HUES64 (cell line): ENCODE measurements around the gene LHX6.

Experiments used
- H3K27ac ChIP-seq: 2 replicates; pipeline ENCODE4 v1.7.0; 2013; ENCODE audit warnings: low read depth, low read length, inconsistent platforms
- H3K27me3 ChIP-seq: 2 replicates; pipeline ENCODE4 v1.6.1; 2013; ENCODE audit warnings: mild to moderate bottlenecking, low read length; ENCODE audit not compliant: insufficient read depth
- H3K36me3 ChIP-seq: 2 replicates; pipeline ENCODE4 v1.6.1; 2013; ENCODE audit warnings: mild to moderate bottlenecking, low read length; ENCODE audit not compliant: insufficient read depth
- H3K4me1 ChIP-seq: 2 replicates; pipeline ENCODE4 v1.6.1; 2013; ENCODE audit warnings: mild to moderate bottlenecking, low read length, moderate library complexity; ENCODE audit not compliant: insufficient read depth
- H3K4me3 ChIP-seq: 2 replicates; pipeline ENCODE4 v1.5.1; 2013; ENCODE audit warnings: mild to moderate bottlenecking, low read length, moderate library complexity
- H3K9ac ChIP-seq: 2 replicates; pipeline ENCODE4 v1.6.1; 2013; ENCODE audit warnings: mild to moderate bottlenecking, low read depth, low read length
- H3K9me3 ChIP-seq: 2 replicates; pipeline ENCODE4 v1.6.1; 2013; ENCODE audit warnings: low read depth, low read length; ENCODE audit not compliant: insufficient read depth
- WGBS: fragments of 150-250, 120-280 bp; methylation state at CpG from one replicate; pipeline ENCODE4 v1.1.7; 2013; ENCODE audit warnings: missing lambda C conversion rate; 5-methylcytosine and 5-hydroxymethylcytosine counted together

Gene LHX6

DNA sequence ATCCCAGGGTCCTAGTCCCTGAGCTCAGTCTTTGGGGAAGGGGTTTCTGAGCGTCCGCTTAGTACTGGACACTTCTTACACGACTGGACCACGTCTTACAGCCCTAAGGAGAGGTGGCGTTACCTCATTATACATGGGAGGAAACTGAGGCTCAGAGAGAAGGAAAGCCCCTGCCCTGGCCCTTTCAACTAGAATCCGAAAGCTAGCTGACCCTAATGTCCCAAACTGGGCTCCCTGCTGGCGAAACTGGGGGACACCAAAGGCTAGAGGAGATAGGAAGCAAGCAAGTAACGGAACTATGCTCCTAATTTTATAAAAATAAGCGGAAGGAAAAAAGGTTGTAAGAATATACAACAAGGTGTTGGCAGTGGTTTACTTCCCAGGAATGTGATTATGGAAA, 14.2 kb downstream of the LHX6 start:
- WGBS, result 45% methylated on average over 9 of the region's 9 CpGs
- Histone ChIP-seq H3K4me1 (peaks cover 1% of the 10 kb centered on the region; the same call in 1 of the 2 replicates), H3K27me3 (peaks cover 94% of the 10 kb centered on the region), H3K27ac (no peak overlapping the region), H3K9ac (no peak overlapping the region), H3K36me3 (no peaks in the 10 kb centered on the region), H3K4me3 (peak overlapping the region; percentile 52), H3K9me3 (no peaks in the 10 kb centered on the region)

DNA sequence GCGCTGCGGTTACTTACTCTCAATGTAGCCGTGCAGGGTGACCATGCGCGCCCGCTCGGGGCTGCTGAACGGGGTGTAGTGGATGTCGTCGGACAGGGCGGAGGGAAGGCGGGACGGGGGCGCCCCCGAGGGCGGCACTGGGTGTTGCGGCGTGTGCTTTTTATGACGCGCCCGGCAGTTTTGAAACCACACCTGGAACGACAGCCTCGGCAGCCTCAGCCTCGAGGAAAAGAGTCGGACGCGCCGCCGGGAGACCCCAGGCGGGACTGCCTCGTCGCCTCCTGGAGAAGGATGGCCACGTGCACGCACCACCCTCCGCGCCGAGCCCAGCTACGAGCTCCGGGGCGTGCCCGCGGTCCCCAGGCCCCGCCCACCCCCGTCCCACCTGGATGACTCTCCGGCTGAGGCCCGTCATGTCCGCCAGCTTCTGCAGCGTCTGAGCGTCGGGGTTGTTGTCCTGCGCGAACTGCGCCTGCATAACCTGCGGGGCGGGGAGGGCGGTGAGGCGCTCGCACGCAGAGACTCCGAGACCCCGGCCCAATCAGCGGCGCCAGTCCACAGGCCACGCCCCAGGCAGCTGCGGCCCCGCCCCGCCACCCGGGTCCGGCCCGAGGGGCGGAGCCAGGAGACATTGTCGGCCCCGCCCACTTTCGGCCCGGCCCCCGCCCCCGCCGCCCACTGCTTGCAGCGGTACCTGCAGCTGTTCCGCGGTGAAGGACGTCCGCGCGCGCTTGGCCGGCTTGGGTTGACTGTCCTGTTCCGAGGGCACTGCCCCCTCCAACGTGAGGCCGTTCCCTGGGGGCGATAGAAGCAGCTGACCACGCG, 15.0 kb downstream of the LHX6 start:
- peak overlapping the region; percentile 52 for H3K4me3 ChIP-seq
- peak overlapping the region; percentile 59; the same call in 1 of the 2 replicates for H3K9ac ChIP-seq
- no peak overlapping the region for H3K27ac ChIP-seq
- H3K4me1 ChIP-seq, result no peaks in the 10 kb centered on the region; the same call in 1 of the 2 replicates
- H3K36me3 ChIP-seq, result no peaks in the 10 kb centered on the region
- WGBS, result 2% methylated on average over 93 of the region's 93 CpGs
- peaks cover 87% of the 10 kb centered on the region for H3K27me3 ChIP-seq
- no peaks in the 10 kb centered on the region for H3K9me3 ChIP-seq

DNA sequence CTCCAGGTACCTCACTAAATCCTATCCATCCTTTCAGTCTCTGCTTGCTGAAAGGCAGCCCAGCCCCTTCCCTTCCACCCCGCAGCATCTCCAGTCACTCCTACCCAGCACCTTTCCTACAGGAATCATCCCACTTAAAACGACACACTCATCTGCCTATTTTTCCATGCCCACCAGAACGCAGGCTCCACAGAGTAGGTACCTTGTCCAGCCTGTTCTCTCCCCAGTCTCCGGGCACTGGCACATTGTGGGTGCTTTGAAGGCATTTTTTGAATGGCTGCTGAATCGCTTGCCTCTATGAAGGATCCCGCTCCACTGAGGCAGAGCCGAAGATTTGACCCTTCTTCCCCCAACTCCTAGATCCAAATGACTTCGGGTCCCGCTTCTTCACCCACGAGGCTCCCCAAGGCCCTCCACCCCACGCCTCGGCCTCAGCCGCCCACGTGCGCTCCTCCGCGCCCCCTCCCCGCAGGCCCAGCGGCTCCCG, 15.6 kb downstream of the LHX6 start:
- Histone ChIP-seq H3K4me3 (peak overlapping the region; percentile 52), H3K27ac (no peak overlapping the region), H3K9ac (peak overlapping the region; percentile 59; the same call in 1 of the 2 replicates), H3K4me1 (no peaks in the 10 kb centered on the region; the same call in 1 of the 2 replicates), H3K36me3 (no peaks in the 10 kb centered on the region), H3K27me3 (peaks cover 80% of the 10 kb centered on the region), H3K9me3 (no peaks in the 10 kb centered on the region)
- 50% methylated on average over 20 of the region's 20 CpGs for WGBS

- no peaks in the 10 kb centered on the region for H3K9me3 ChIP-seq
- H3K9ac ChIP-seq, result no peak overlapping the region
- H3K27ac ChIP-seq, result no peak overlapping the region
- WGBS, result 79% methylated on average over 7 of the region's 7 CpGs
- no peaks in the 10 kb centered on the region; the same call in 1 of the 2 replicates for H3K4me1 ChIP-seq
- no peak overlapping the region for H3K4me3 ChIP-seq
- peaks cover 74% of the 10 kb centered on the region for H3K27me3 ChIP-seq
- H3K36me3 ChIP-seq, result no peaks in the 10 kb centered on the region
Measured at GRCh38 chr9:122212473-122213004, 16.2 kb downstream of the LHX6 start.

GRCh38 chr9:122209451-122209850, 19.3 kb downstream of the LHX6 start:
- Histone ChIP-seq H3K9me3 (no peaks in the 10 kb centered on the region), H3K27me3 (peaks cover 43% of the 10 kb centered on the region), H3K4me3 (no peak overlapping the region), H3K4me1 (peaks cover under 1% of the 10 kb centered on the region; the same call in 1 of the 2 replicates), H3K27ac (no peak overlapping the region), H3K36me3 (no peaks in the 10 kb centered on the region), H3K9ac (no peak overlapping the region)
- WGBS, result 91% methylated on average over 12 of the region's 12 CpGs

DNA sequence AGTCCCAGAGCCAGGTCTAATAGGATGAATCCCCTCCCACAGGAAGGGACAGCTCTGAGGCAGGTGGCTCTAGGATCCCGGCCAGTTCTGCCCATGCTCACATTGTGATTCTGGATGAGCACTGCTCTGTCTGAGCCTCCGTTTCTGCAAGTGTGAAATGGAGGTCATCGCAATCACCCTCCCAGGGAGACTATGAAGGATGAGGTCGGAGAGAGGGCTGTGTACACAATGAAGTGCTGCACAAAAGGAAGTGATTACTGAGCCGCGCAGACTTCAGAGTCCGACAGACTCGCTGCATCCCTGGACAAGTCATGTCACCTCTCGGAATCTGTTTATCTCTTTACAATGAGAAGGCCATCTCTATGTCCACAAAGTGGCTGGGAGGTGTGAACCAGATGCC, 21.7 kb downstream of the LHX6 start:
- H3K4me1 ChIP-seq, result peaks cover 9% of the 10 kb centered on the region; the same call in 1 of the 2 replicates
- 87% methylated on average over 9 of the region's 9 CpGs for WGBS
- H3K9me3 ChIP-seq, result no peaks in the 10 kb centered on the region
- no peak overlapping the region for H3K4me3 ChIP-seq
- H3K9ac ChIP-seq, result no peak overlapping the region
- no peaks in the 10 kb centered on the region for H3K36me3 ChIP-seq
- peaks cover 21% of the 10 kb centered on the region for H3K27me3 ChIP-seq
- H3K27ac ChIP-seq, result no peak overlapping the region

DNA sequence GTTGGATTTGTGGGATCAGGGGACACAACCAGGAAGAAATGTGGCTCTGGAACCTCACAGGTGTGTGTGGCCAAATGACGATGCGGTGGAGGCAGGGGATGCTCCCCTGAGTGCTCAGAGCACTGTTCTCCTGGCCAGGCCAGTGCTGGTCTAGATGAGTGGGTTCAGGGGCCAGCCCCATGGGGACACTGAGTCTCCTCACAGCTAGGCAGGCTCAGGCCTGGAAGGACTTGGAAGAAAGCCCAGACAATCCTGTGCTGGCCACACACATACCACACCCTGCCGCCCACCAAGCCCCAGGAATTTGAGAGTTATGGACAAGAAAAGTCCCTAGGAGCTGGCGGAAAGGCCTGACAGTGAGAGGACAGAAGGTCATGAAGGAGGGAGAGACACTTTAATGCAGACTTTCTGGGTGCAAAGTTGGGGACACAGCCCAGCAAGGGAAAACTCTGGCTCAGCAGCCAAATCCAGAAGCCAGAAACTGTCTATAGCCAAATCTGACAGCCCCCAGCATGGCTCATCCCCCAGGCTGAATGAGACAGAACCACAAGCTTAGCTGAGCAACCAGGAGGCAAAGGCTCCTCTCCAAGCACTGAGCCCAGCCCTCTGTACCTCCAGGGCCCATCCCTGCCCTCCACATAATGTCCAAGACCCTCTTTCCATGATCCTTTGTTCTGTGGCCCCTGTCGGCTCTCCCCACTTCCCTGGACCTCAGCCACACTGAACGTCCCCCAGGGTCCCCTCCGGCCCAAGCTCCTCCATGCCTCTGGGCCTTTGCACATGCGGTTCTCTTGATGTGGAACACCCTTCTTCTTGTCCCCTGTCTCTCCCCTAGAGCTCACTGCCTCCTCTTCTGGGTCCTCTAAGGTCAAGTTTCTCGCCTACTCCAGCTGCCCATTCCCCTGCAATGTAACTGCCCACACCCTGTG, 22.4 kb downstream of the LHX6 start:
- no peak overlapping the region for H3K4me3 ChIP-seq
- H3K9ac ChIP-seq, result no peak overlapping the region
- peaks cover 9% of the 10 kb centered on the region; the same call in 1 of the 2 replicates for H3K4me1 ChIP-seq
- WGBS, result 92% methylated on average over 9 of the region's 9 CpGs
- no peaks in the 10 kb centered on the region for H3K36me3 ChIP-seq
- H3K27ac ChIP-seq, result no peak overlapping the region
- H3K27me3 ChIP-seq, result peaks cover 14% of the 10 kb centered on the region
- H3K9me3 ChIP-seq, result no peaks in the 10 kb centered on the region

GRCh38 chr9:122205176-122205575, 23.6 kb downstream of the LHX6 start:
- H3K9ac ChIP-seq, result no peak overlapping the region
- no peak overlapping the region for H3K4me3 ChIP-seq
- H3K36me3 ChIP-seq, result no peaks in the 10 kb centered on the region
- H3K27me3 ChIP-seq, result peaks cover 2% of the 10 kb centered on the region
- H3K4me1 ChIP-seq, result peaks cover 9% of the 10 kb centered on the region; the same call in 1 of the 2 replicates
- WGBS, result 93% methylated on average over 8 of the region's 8 CpGs
- no peak overlapping the region for H3K27ac ChIP-seq
- no peaks in the 10 kb centered on the region for H3K9me3 ChIP-seq

- Histone ChIP-seq H3K27ac (no peak overlapping the region), H3K4me1 (peaks cover 9% of the 10 kb centered on the region; the same call in 1 of the 2 replicates), H3K4me3 (no peak overlapping the region), H3K27me3 (no peaks in the 10 kb centered on the region; the same call in 1 of the 2 replicates), H3K9ac (no peak overlapping the region), H3K36me3 (no peaks in the 10 kb centered on the region), H3K9me3 (no peaks in the 10 kb centered on the region)
- WGBS, result 82% methylated on average over 12 of the region's 12 CpGs
Measured at GRCh38 chr9:122204491-122204890, 24.3 kb downstream of the LHX6 start.

- no peak overlapping the region for H3K9ac ChIP-seq
- H3K9me3 ChIP-seq, result no peaks in the 10 kb centered on the region
- no peak overlapping the region for H3K27ac ChIP-seq
- no peak overlapping the region for H3K4me3 ChIP-seq
- WGBS, result 68% methylated on average over 5 of the region's 5 CpGs
- H3K4me1 ChIP-seq, result peaks cover 9% of the 10 kb centered on the region; the same call in 1 of the 2 replicates
- H3K27me3 ChIP-seq, result no peaks in the 10 kb centered on the region; the same call in 1 of the 2 replicates
- no peaks in the 10 kb centered on the region for H3K36me3 ChIP-seq
Measured at GRCh38 chr9:122204055-122204454, 24.7 kb downstream of the LHX6 start.
